IMR-90 (cell line): ENCODE measurements around the gene SLC22A31. TPM values are rescaled to one million over a fixed set of nuclear protein-coding genes. Genes with fewer than 3 reads are reported as not detected.
A peak's percentile ranks its signal among the peaks of the same experiment; 100 is the strongest.

Experiments used
- ATAC-seq: fragments of 200-7000 bp; cut with Tn5 transposase; 2 replicates; pipeline ENCODE4 v1.9.1; 2020; ENCODE audit warnings: low read depth, mild to moderate bottlenecking, moderate library complexity
- BruUV-seq: library from RNA; stranded (reverse); fragments of 400-500 nt; replicated peaks from 2 replicates; lab custom pipeline; 2021; lab: Mats Ljungman, UMichigan
- CTCF ChIA-PET: fragments of 300-600 bp; formaldehyde crosslinking; extraction: SDS; loops from one replicate; lab custom pipeline; 2021; ENCODE audit warnings: antibody characterized with exemption; lab: Yijun Ruan, JAX
- POLR2A ChIA-PET: fragments of 300-600 bp; sonication (Branson Sonifier 250); formaldehyde crosslinking; loops from one replicate; lab custom pipeline; 2022; ENCODE audit warnings: antibody characterized with exemption; ENCODE audit not compliant: unreplicated experiment; lab: Charles Lee
- DNase-seq: peaks from one replicate; pipeline ENCODE4 v3.0.0; 2013
- H2AFZ ChIP-seq: replicated peaks from 2 replicates; pipeline ENCODE3; 2013; ENCODE audit warnings: low read length, mild to moderate bottlenecking; ENCODE audit not compliant: poor library complexity
- H2AK5ac ChIP-seq: 2 replicates; pipeline ENCODE4 v1.6.1; 2013; ENCODE audit warnings: low read depth, low read length, inconsistent platforms
- H2AK9ac ChIP-seq: replicated peaks from 2 replicates; pipeline ENCODE3; 2013; ENCODE audit warnings: mild to moderate bottlenecking, low read depth, low read length, moderate library complexity; ENCODE audit not compliant: poor library complexity
- H2BK120ac ChIP-seq: 2 replicates; pipeline ENCODE4 v1.6.1; 2013; ENCODE audit warnings: low read depth, low read length, inconsistent platforms
- H2BK15ac ChIP-seq: 3 replicates; pipeline ENCODE4 v1.6.1; 2013; ENCODE audit warnings: low read depth, low read length, inconsistent platforms
- H2BK20ac ChIP-seq: 2 replicates; pipeline ENCODE4 v1.6.1; 2013; ENCODE audit warnings: low read depth, mild to moderate bottlenecking, inconsistent platforms, low read length, moderate library complexity
- H2BK5ac ChIP-seq: 2 replicates; pipeline ENCODE4 v1.6.1; 2013; ENCODE audit warnings: mild to moderate bottlenecking, low read depth, low read length, inconsistent platforms; ENCODE audit not compliant: poor library complexity, severe bottlenecking
- H3K14ac ChIP-seq: replicated peaks from 2 replicates; pipeline ENCODE4 v1.6.1; 2013; ENCODE audit warnings: low read depth, low read length, inconsistent platforms
- H3K18ac ChIP-seq: 2 replicates; pipeline ENCODE4 v1.6.1; 2013; ENCODE audit warnings: low read depth, low read length, control low read depth
- H3K23ac ChIP-seq: 2 replicates; pipeline ENCODE4 v1.6.1; 2013; ENCODE audit warnings: low read depth, low read length, inconsistent platforms
- H3K27ac ChIP-seq: 2 replicates; pipeline ENCODE4 v1.5.1; 2013; ENCODE audit warnings: mild to moderate bottlenecking, control low read depth, low read length; ENCODE audit not compliant: insufficient read depth
- H3K27me3 ChIP-seq: 2 replicates; pipeline ENCODE4 v1.6.1; 2013; ENCODE audit warnings: low read length; ENCODE audit not compliant: control insufficient read depth, insufficient read depth
- H3K36me3 ChIP-seq: 2 replicates; pipeline ENCODE4 v1.6.1; 2013; ENCODE audit warnings: low read length, mixed read lengths; ENCODE audit not compliant: control insufficient read depth, insufficient read depth
- H3K4ac ChIP-seq: 2 replicates; pipeline ENCODE4 v1.6.1; 2013; ENCODE audit warnings: low read depth, low read length, inconsistent platforms
- H3K4me1 ChIP-seq: 2 replicates; pipeline ENCODE4 v1.6.1; 2013; ENCODE audit warnings: low read length, mixed read lengths; ENCODE audit not compliant: control insufficient read depth, insufficient read depth
- H3K4me2 ChIP-seq: 2 replicates; pipeline ENCODE4 v1.6.1; 2013; ENCODE audit warnings: low read depth, mild to moderate bottlenecking, control low read depth, low read length, moderate library complexity
- H3K4me3 ChIP-seq: 2 replicates; pipeline ENCODE4 v1.5.1; 2013; ENCODE audit warnings: low read depth, mild to moderate bottlenecking, control low read depth, low read length, moderate library complexity; ENCODE audit not compliant: insufficient read depth
- H3K56ac ChIP-seq: 2 replicates; pipeline ENCODE4 v1.6.1; 2013; ENCODE audit warnings: low read length, inconsistent platforms; ENCODE audit not compliant: insufficient read depth; ENCODE audit errors: extremely low read depth
- H3K79me1 ChIP-seq, 2 experiments: 2 replicates each; pipeline ENCODE4 v1.6.1; 2013; ENCODE audit warnings: low read length in 2 of 2, inconsistent platforms in 1 of 2, low read depth in 1 of 2
- H3K9ac ChIP-seq: 2 replicates; pipeline ENCODE4 v1.6.1; 2013; ENCODE audit warnings: low read depth, low read length, control low read depth
- H3K9me1 ChIP-seq: 2 replicates; pipeline ENCODE4 v1.6.1; 2013; ENCODE audit warnings: low read length, inconsistent platforms; ENCODE audit not compliant: insufficient read depth
- H3K9me3 ChIP-seq: 2 replicates; pipeline ENCODE4 v1.6.1; 2013; ENCODE audit warnings: low read length; ENCODE audit not compliant: control insufficient read depth, insufficient read depth
- H4K20me1 ChIP-seq: 2 replicates; pipeline ENCODE4 v1.6.1; 2013; ENCODE audit warnings: low read length, inconsistent platforms; ENCODE audit not compliant: insufficient read depth
- H4K5ac ChIP-seq: 2 replicates; pipeline ENCODE4 v1.6.1; 2013; ENCODE audit warnings: mild to moderate bottlenecking, low read depth, low read length, control low read depth
- H4K8ac ChIP-seq, 2 experiments: 2 replicates each; pipeline ENCODE4 v1.6.1; 2013; ENCODE audit warnings: low read depth in 2 of 2, low read length in 2 of 2, control low read depth in 1 of 2, inconsistent platforms in 1 of 2
- H4K91ac ChIP-seq: 2 replicates; pipeline ENCODE4 v1.6.1; 2013; ENCODE audit warnings: low read depth, low read length, inconsistent platforms; ENCODE audit not compliant: insufficient read depth
- BHLHE40 ChIP-seq: fragments of 150-350 bp; IDR thresholded peaks from 2 replicates; pipeline ENCODE4 v1.6.1; 2016; ENCODE audit warnings: mild to moderate bottlenecking, low read depth, low read length
- MAZ ChIP-seq: IDR thresholded peaks from 2 replicates; pipeline ENCODE4 v1.6.1; 2012; ENCODE audit warnings: low read depth, mild to moderate bottlenecking, low read length, improper control_type of control experiment, moderate library complexity, borderline replicate concordance
- POLR2A ChIP-seq: IDR thresholded peaks from 2 replicates; pipeline ENCODE4 v1.6.1; 2012; ENCODE audit warnings: mild to moderate bottlenecking, low read depth, low read length
- WGBS, 2 experiments: methylation state at CpG; one replicate each; pipeline versions ENCODE4 v1.1.5 to v1.1.7; 2013; ENCODE audit warnings: missing lambda C conversion rate in 2 of 2; ENCODE audit not compliant: insufficient read length in 1 of 2; ENCODE audit errors: extremely low coverage in 2 of 2; 5-methylcytosine and 5-hydroxymethylcytosine counted together
- dilution Hi-C: fragments of 300-500 bp; cut with HindIII; formaldehyde crosslinking; loops from one replicate; pipeline ENCODE4 v1.14.3; 2018; ENCODE audit warnings: low sequenced_read_pairs; ENCODE audit not compliant: unreplicated experiment
- in situ Hi-C: fragments of 300-500 bp; cut with MboI; formaldehyde crosslinking; loops from 3 replicates; pipeline ENCODE4 v1.14.3; 2019; ENCODE audit warnings: low sequenced_read_pairs, inconsistent platforms, mixed read lengths
- intact Hi-C: fragments of 100-400 bp; cut with micrococcal nuclease; formaldehyde crosslinking; loops from 2 replicates; pipeline ENCODE4 v1.10.0; 2022
- polyA plus RNA-seq, 3 experiments: library from polyadenylated mRNA; depleted of rRNA; stranded (reverse); fragments of >200 nt; gene quantifications; 2 replicates each; pipeline ENCODE4 v1.2.3, GENCODE V29; 2012; ENCODE audit warnings: low replicate concordance in 1 of 3
- total RNA-seq: library from RNA; depleted of rRNA; stranded (reverse); fragments of >200 nt; gene quantifications from 2 replicates; pipeline ENCODE4 v1.2.3, GENCODE V29; 2012
- TF ChIP-seq, protein P1 (sequence below): fragments of 150-350 bp; IDR thresholded peaks from 2 replicates; pipeline ENCODE4 v1.6.1; 2017; ENCODE audit warnings: mild to moderate bottlenecking, antibody characterized with exemption, low read length, low read depth

Gene SLC22A31
- total and polyA plus RNA-seq, 2 of the 4 experiments (the other 2 are of a cell fraction), result 0.18 to 5.5 TPM

GRCh38 chr16:89171216-89172170, 28.8 kb downstream of the SLC22A31 start, which contains the start of gene CDH15:
CDH15 (plus strand) TSS chr16:89171748; CDS start chr16:89171832, 84 bp downstream.
- no TSS peak for BruUV-seq
- in situ Hi-C loops, result no loop called here
- Histone ChIP-seq H4K8ac (no peak within 1 kb of the TSS), H2BK120ac (no peak within 1 kb of the TSS), H4K5ac (no peak within 1 kb of the TSS), H3K56ac (no peak within 1 kb of the TSS), H3K36me3 (no peaks in the 10 kb centered on the region), H3K27ac (no peak within 1 kb of the TSS), H3K9me3 (no peaks in the 10 kb centered on the region), H3K18ac (no peak within 1 kb of the TSS), H2AK9ac (peak within 1 kb of the TSS; percentile 76), H2AK5ac (no peak within 1 kb of the TSS), H3K4me2 (peak within 1 kb of the TSS; percentile 82), H2BK20ac (no peak within 1 kb of the TSS), H3K79me1 (no peaks in the 10 kb centered on the region), H4K91ac (no peak within 1 kb of the TSS), H2BK15ac (no peak within 1 kb of the TSS), H3K4me1 (peaks cover 5% of the 10 kb centered on the region; the same call in 1 of the 2 replicates), H4K20me1 (no peaks in the 10 kb centered on the region; the same call in 1 of the 2 replicates), H3K4ac (no peak within 1 kb of the TSS), H3K9ac (no peak within 1 kb of the TSS), H3K23ac (peak within 1 kb of the TSS; percentile 24; the same call in 1 of the 2 replicates), H3K4me3 (peak within 1 kb of the TSS; percentile 29; the same call in 1 of the 2 replicates), H3K14ac (no peak within 1 kb of the TSS), H3K27me3 (peaks cover 45% of the 10 kb centered on the region), H2AFZ (peak within 1 kb of the TSS; percentile 88), H3K9me1 (no peaks in the 10 kb centered on the region), H2BK5ac (no peak within 1 kb of the TSS)
- DNase-seq (peak; percentile 75), ATAC-seq (peak; percentile 89)
- TF ChIP-seq BHLHE40, result peak; percentile 85
- no peak for TF ChIP-seq POLR2A
- TF ChIP-seq, protein P1, sequence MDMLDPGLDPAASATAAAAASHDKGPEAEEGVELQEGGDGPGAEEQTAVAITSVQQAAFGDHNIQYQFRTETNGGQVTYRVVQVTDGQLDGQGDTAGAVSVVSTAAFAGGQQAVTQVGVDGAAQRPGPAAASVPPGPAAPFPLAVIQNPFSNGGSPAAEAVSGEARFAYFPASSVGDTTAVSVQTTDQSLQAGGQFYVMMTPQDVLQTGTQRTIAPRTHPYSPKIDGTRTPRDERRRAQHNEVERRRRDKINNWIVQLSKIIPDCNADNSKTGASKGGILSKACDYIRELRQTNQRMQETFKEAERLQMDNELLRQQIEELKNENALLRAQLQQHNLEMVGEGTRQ, result peak; percentile 54; the same call in 1 of the 2 replicates
- 0 out of 2 replicates have a peak, but pooled peaks have one; percentile 49 for TF ChIP-seq MAZ
- intact Hi-C loops, result no loop called here
- POLR2A ChIA-PET, result no interaction called here
- dilution Hi-C loops, result no loop called here
- CTCF ChIA-PET, result no interaction called here
- WGBS, 2 experiments, result 10% methylated on average over 17 of the region's 74 CpGs; no CpG with 5 or more reads in 1 of the 2 experiments
